ENCODE results near the gene CLDN4. TPM values are rescaled to one million over a fixed set of nuclear protein-coding genes. Genes with fewer than 3 reads are reported as not detected.

Gene CLDN4
- total and polyA plus RNA-seq, 2 experiments from 2014 or later, result 570 to 909 TPM

GRCh38 chr7:73881352-73882046 lies 50.7 kb downstream of the CLDN4 start:
- peaks cover 9% of the 10 kb centered on the region for H3K27me3 ChIP-seq
- no peak for TF ChIP-seq EZH2 (IDR thresholded peaks at IDR 0.05; ENCODE audit: borderline replicate concordance)
- TF ChIP-seq, protein P1, sequence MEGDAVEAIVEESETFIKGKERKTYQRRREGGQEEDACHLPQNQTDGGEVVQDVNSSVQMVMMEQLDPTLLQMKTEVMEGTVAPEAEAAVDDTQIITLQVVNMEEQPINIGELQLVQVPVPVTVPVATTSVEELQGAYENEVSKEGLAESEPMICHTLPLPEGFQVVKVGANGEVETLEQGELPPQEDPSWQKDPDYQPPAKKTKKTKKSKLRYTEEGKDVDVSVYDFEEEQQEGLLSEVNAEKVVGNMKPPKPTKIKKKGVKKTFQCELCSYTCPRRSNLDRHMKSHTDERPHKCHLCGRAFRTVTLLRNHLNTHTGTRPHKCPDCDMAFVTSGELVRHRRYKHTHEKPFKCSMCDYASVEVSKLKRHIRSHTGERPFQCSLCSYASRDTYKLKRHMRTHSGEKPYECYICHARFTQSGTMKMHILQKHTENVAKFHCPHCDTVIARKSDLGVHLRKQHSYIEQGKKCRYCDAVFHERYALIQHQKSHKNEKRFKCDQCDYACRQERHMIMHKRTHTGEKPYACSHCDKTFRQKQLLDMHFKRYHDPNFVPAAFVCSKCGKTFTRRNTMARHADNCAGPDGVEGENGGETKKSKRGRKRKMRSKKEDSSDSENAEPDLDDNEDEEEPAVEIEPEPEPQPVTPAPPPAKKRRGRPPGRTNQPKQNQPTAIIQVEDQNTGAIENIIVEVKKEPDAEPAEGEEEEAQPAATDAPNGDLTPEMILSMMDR (IDR thresholded peaks at IDR 0.05; ENCODE audit: poor library complexity), result no peak
- no peak for TF ChIP-seq EZH2phosphoT487 (IDR thresholded peaks at IDR 0.05; ENCODE audit: low read depth, severe bottlenecking, unreplicated experiment)
- H3K79me2 ChIP-seq, result no peaks in the 10 kb centered on the region
- no peaks in the 10 kb centered on the region for H3K9me3 ChIP-seq (ENCODE audit: low read depth)
- no peak overlapping the region for H2AFZ ChIP-seq
- H3K4me1 ChIP-seq (ENCODE audit: insufficient read depth), result peaks cover 6% of the 10 kb centered on the region
- H4K20me1 ChIP-seq (ENCODE audit: insufficient read depth, poor library complexity, severe bottlenecking), result no peaks in the 10 kb centered on the region
- no peak overlapping the region for H3K4me2 ChIP-seq
- no peak overlapping the region for H3K27ac ChIP-seq
- no peaks in the 10 kb centered on the region for H3K36me3 ChIP-seq (replicated peaks; ENCODE audit: insufficient read depth, low read depth)
- H3K4me3 ChIP-seq, result no peak overlapping the region
- H3K9me2 ChIP-seq (replicated peaks; ENCODE audit: insufficient read depth), result no peaks in the 10 kb centered on the region
- WGBS (ENCODE audit: low lambda C conversion rate, missing lambda C conversion rate), result 57% methylated on average over 5 of the region's 5 CpGs
- no peak for DNase-seq (ENCODE audit: low spot score)

- H3K79me2 ChIP-seq, result no peaks in the 10 kb centered on the region
- no peaks in the 10 kb centered on the region for H3K9me2 ChIP-seq (replicated peaks; ENCODE audit: insufficient read depth)
- 90% methylated on average over 3 of the region's 3 CpGs for WGBS (ENCODE audit: low lambda C conversion rate, missing lambda C conversion rate)
- peaks cover 9% of the 10 kb centered on the region for H3K27me3 ChIP-seq
- TF ChIP-seq EZH2phosphoT487 (IDR thresholded peaks at IDR 0.05; ENCODE audit: low read depth, severe bottlenecking, unreplicated experiment) (no peak), EZH2 (IDR thresholded peaks at IDR 0.05; ENCODE audit: borderline replicate concordance) (no peak)
- TF ChIP-seq, protein P1 (IDR thresholded peaks at IDR 0.05; ENCODE audit: poor library complexity), result no peak
- no peak for DNase-seq (ENCODE audit: low spot score)
- H3K4me3 ChIP-seq, result no peak overlapping the region
- H3K4me1 ChIP-seq (ENCODE audit: insufficient read depth), result peaks cover 11% of the 10 kb centered on the region
- H3K27ac ChIP-seq, result no peak overlapping the region
- no peaks in the 10 kb centered on the region for H3K9me3 ChIP-seq (ENCODE audit: low read depth)
- no peak overlapping the region for H3K4me2 ChIP-seq
- H4K20me1 ChIP-seq (ENCODE audit: insufficient read depth, poor library complexity, severe bottlenecking), result no peaks in the 10 kb centered on the region
- H2AFZ ChIP-seq, result no peak overlapping the region
- no peaks in the 10 kb centered on the region for H3K36me3 ChIP-seq (replicated peaks; ENCODE audit: insufficient read depth, low read depth)
Measured at GRCh38 chr7:73882047-73882402, 51.2 kb downstream of the CLDN4 start.

Other genes with a start within 250 kb of the CLDN4 start
- 20.9 and 21.7 TPM in 2 replicates for gene MLXIPL, start 206.5 kb upstream of the CLDN4 start, total RNA-seq
- 45.5 and 46.7 TPM in 2 replicates for gene MLXIPL, start 206.5 kb upstream of the CLDN4 start, polyA plus RNA-seq
- gene VPS37D, start 163.2 kb upstream of the CLDN4 start, total RNA-seq, result 4.3 and 5.6 TPM in 2 replicates
- 7.5 and 9.5 TPM in 2 replicates for gene VPS37D, start 163.2 kb upstream of the CLDN4 start, polyA plus RNA-seq
- gene DNAJC30, start 147.5 kb upstream of the CLDN4 start, total RNA-seq, result 3.0 and 4.7 TPM in 2 replicates
- 13.9 and 15.3 TPM in 2 replicates for gene DNAJC30, start 147.5 kb upstream of the CLDN4 start, polyA plus RNA-seq
- 35.9 and 44.3 TPM in 2 replicates for gene BUD23, start 147.4 kb upstream of the CLDN4 start, total RNA-seq
- 112 and 131 TPM in 2 replicates for gene BUD23, start 147.4 kb upstream of the CLDN4 start, polyA plus RNA-seq
- 22.8 and 23.7 TPM in 2 replicates for gene STX1A, start 111.3 kb upstream of the CLDN4 start, total RNA-seq
- gene STX1A, start 111.3 kb upstream of the CLDN4 start, polyA plus RNA-seq, result 27.1 and 39.2 TPM in 2 replicates
- 30.7 and 33.0 TPM in 2 replicates for gene ABHD11, start 92.2 kb upstream of the CLDN4 start, total RNA-seq
- 90.9 and 110 TPM in 2 replicates for gene ABHD11, start 92.2 kb upstream of the CLDN4 start, polyA plus RNA-seq
- 53.7 and 60.7 TPM in 2 replicates for gene CLDN3, start 60.7 kb upstream of the CLDN4 start, total RNA-seq
- gene CLDN3, start 60.7 kb upstream of the CLDN4 start, polyA plus RNA-seq, result 125 and 142 TPM in 2 replicates
- 1.6 and 2.6 TPM in 2 replicates for gene METTL27, start 11.5 kb downstream of the CLDN4 start, total RNA-seq
- gene METTL27, start 11.5 kb downstream of the CLDN4 start, polyA plus RNA-seq, result 6.5 and 11.4 TPM in 2 replicates
- gene TMEM270, start 30.2 kb downstream of the CLDN4 start, total RNA-seq, result 1.1 TPM in 1 of 2 replicates, not detected in the other
- gene TMEM270, start 30.2 kb downstream of the CLDN4 start, polyA plus RNA-seq, result 0.30 and 0.47 TPM in 2 replicates
- gene ELN, start 197.2 kb downstream of the CLDN4 start, total RNA-seq, result 45.2 and 58.1 TPM in 2 replicates
- 37.7 and 42.5 TPM in 2 replicates for gene ELN, start 197.2 kb downstream of the CLDN4 start, polyA plus RNA-seq